Suppressor macrophage (primary cell): ENCODE measurements around the gene TERB2.
A peak's percentile ranks its signal among the peaks of the same experiment; 100 is the strongest.
"Not testable (repeated sequence)": the region's sequence is repeated elsewhere in the genome, so short reads cannot be mapped to it uniquely, and the experiment has no call there.

Experiments
- DNase-seq, 4 experiments: peaks; one replicate each; pipeline ENCODE4 v3.0.0-alpha.2; 2020 to 2022

TERB2 gene

GRCh38 chr15:45003731-45004410 lies 47.4 kb downstream of the TERB2 start:
- DNase-seq: peak in 3 of 4 experiments; percentile 11 to 19 (median 13)

GRCh38 chr15:45004590-45005175 lies 48.2 kb downstream of the TERB2 start:
- DNase-seq: not testable (repeated sequence)

- no peak for DNase-seq
Measured at GRCh38 chr15:45009046-45009445, 52.6 kb downstream of the TERB2 start.

GRCh38 chr15:45015114-45015513 lies 58.6 kb downstream of the TERB2 start:
- DNase-seq: not testable (repeated sequence)

- not testable (repeated sequence) for DNase-seq
Measured at GRCh38 chr15:45020222-45020900, 63.9 kb downstream of the TERB2 start.

GRCh38 chr15:45020901-45021259 lies 64.4 kb downstream of the TERB2 start:
- not testable (repeated sequence) for DNase-seq

GRCh38 chr15:45021348-45021747 lies 64.9 kb downstream of the TERB2 start:
- DNase-seq: no peak

- peak; percentile 91 to 97 (median 94) for DNase-seq
Measured at GRCh38 chr15:45022871-45023658, 66.6 kb downstream of the TERB2 start, which contains the start of gene SORD. Gene SORD (plus strand): TSS chr15:45023195. CDS start chr15:45023284, 89 bp downstream.

GRCh38 chr15:45023659-45024225 lies 67.3 kb downstream of the TERB2 start:
- peak; percentile 27 to 40 (median 32) for DNase-seq

GRCh38 chr15:45024649-45025048 lies 68.2 kb downstream of the TERB2 start:
- not testable (repeated sequence) for DNase-seq

- not testable (repeated sequence) for DNase-seq
Measured at GRCh38 chr15:45025627-45026026, 69.1 kb downstream of the TERB2 start.

- DNase-seq: no peak
Measured at GRCh38 chr15:45026651-45027190, 70.2 kb downstream of the TERB2 start.

- DNase-seq: no peak
Measured at GRCh38 chr15:45027220-45027619, 70.7 kb downstream of the TERB2 start.
